GM12878 (cell line): ENCODE data around the gene ELAVL2. TPM values are rescaled to one million over a fixed set of nuclear protein-coding genes. Genes with fewer than 3 reads are reported as not detected.

Experiments used
- ATAC-seq: fragments of 200-7000 bp; cut with Tn5 transposase; 3 replicates; pipeline ENCODE4 v1.9.1; 2020; ENCODE audit warnings: mild to moderate bottlenecking, moderate library complexity
- BruUV-seq: library from RNA; stranded (reverse); fragments of 400-500 nt; replicated peaks from 2 replicates; lab custom pipeline; 2021; lab: Mats Ljungman, UMichigan
- CTCF ChIA-PET: fragments of 300-600 bp; sonication (Branson Sonifier 250); formaldehyde crosslinking; extraction: SDS; loops from one replicate; lab custom pipeline; 2021; ENCODE audit warnings: inconsistent platforms; lab: Yijun Ruan, JAX
- POLR2A ChIA-PET: fragments of 350-600 bp; formaldehyde crosslinking; extraction: SDS; loops from one replicate; lab custom pipeline; 2021; ENCODE audit warnings: inconsistent platforms; lab: Charles Lee
- RAD21 ChIA-PET: fragments of 300-600 bp; sonication (Branson Sonifier 250); formaldehyde crosslinking; loops from one replicate; lab custom pipeline; 2023; ENCODE audit warnings: antibody characterized with exemption; ENCODE audit not compliant: unreplicated experiment; lab: Charles Lee
- SMC1A ChIA-PET: fragments of 300-600 bp; sonication (Branson Sonifier 250); formaldehyde crosslinking; loops from one replicate; lab custom pipeline; 2023; ENCODE audit not compliant: unreplicated experiment, uncharacterized antibody; lab: Charles Lee
- DNase-seq: peaks from one replicate; pipeline ENCODE4 v3.0.0-alpha.2; 2011; ENCODE audit warnings: low read depth, low spot score
- FAIRE-seq: peaks from 3 replicates; lab custom pipeline; 2011; peaks lifted over from hg19 to GRCh38; lab: Jason Lieb, UNC
- H2AFZ ChIP-seq: 2 replicates; pipeline ENCODE4 v1.6.0; 2011; ENCODE audit warnings: low read depth, low read length, control low read depth; ENCODE audit not compliant: control insufficient read depth
- H3K27ac ChIP-seq: 2 replicates; pipeline ENCODE4 v1.5.1; 2011; ENCODE audit warnings: control low read depth; ENCODE audit not compliant: control insufficient read depth, insufficient read depth
- H3K27me3 ChIP-seq, 2 experiments: replicated peaks in 1 of 2; 2 replicates each; pipeline versions ENCODE4 v1.6.0 to v1.6.1; 2011; ENCODE audit warnings: low read length in 1 of 2; ENCODE audit not compliant: control insufficient read depth in 2 of 2, insufficient read depth in 2 of 2
- H3K36me3 ChIP-seq, 2 experiments: 2 replicates each; pipeline ENCODE4 v1.5.1; 2011; ENCODE audit warnings: low read length in 1 of 2; ENCODE audit not compliant: control insufficient read depth in 2 of 2, insufficient read depth in 2 of 2
- H3K4me1 ChIP-seq: 2 replicates; pipeline ENCODE4 v1.6.1; 2011; ENCODE audit warnings: mild to moderate bottlenecking, low read length, moderate library complexity, mixed read lengths; ENCODE audit not compliant: control insufficient read depth, insufficient read depth
- H3K4me2 ChIP-seq: 2 replicates; pipeline ENCODE4 v1.6.0; 2011; ENCODE audit warnings: control low read depth; ENCODE audit not compliant: control insufficient read depth, insufficient read depth
- H3K4me3 ChIP-seq: fragments of 200-600 bp; sonication (generic); 2 replicates; pipeline ENCODE4 v1.5.1; 2016
- H3K79me2 ChIP-seq: 2 replicates; pipeline ENCODE4 v1.6.0; 2011; ENCODE audit warnings: low read length; ENCODE audit not compliant: control insufficient read depth, insufficient read depth
- H3K9ac ChIP-seq: 2 replicates; pipeline ENCODE4 v1.8.0; 2011; ENCODE audit warnings: low read length, control low read depth, mixed read lengths; ENCODE audit not compliant: control insufficient read depth, insufficient read depth
- H3K9me3 ChIP-seq: replicated peaks from 3 replicates; pipeline ENCODE4 v1.5.1; 2011; ENCODE audit warnings: mild to moderate bottlenecking, low read length; ENCODE audit not compliant: control insufficient read depth, insufficient read depth
- H4K20me1 ChIP-seq: 2 replicates; pipeline ENCODE4 v1.6.0; 2011; ENCODE audit not compliant: control insufficient read depth, insufficient read depth
- ATF7 ChIP-seq: fragments of 450-650 bp; IDR thresholded peaks from 2 replicates; pipeline ENCODE4 v1.6.1; 2016; ENCODE audit warnings: low read depth, mild to moderate bottlenecking
- BHLHE40 ChIP-seq, 2 experiments: fragments of 450-650 bp in 1 of 2; IDR thresholded peaks; 2 replicates each; pipeline ENCODE4 v1.6.1; 2011 to 2017; ENCODE audit warnings: low read depth in 2 of 2, borderline replicate concordance in 1 of 2, improper control_type of control experiment in 1 of 2, low read length in 1 of 2, mild to moderate bottlenecking in 1 of 2
- CBX5 ChIP-seq: sonication (generic); IDR thresholded peaks from 2 replicates; pipeline ENCODE4 v1.6.1; 2016; ENCODE audit warnings: low read depth, moderate library complexity, mild to moderate bottlenecking, inconsistent platforms
- CREB1 ChIP-seq: IDR thresholded peaks from 2 replicates; pipeline ENCODE4 v1.6.1; 2012; ENCODE audit warnings: low read depth, mild to moderate bottlenecking, inconsistent platforms
- EED ChIP-seq: sonication (generic); IDR thresholded peaks from 2 replicates; pipeline ENCODE4 v1.6.1; 2016; ENCODE audit warnings: antibody characterized with exemption, low read depth
- EGR1 ChIP-seq, 2 experiments: IDR thresholded peaks; 1 replicate in 1 of 2; 2 replicates in 1 of 2; pipeline ENCODE4 v1.6.1; 2011 to 2012; ENCODE audit warnings: low read depth in 2 of 2, low read length in 2 of 2, borderline replicate concordance in 1 of 2, mild to moderate bottlenecking in 1 of 2, moderate library complexity in 1 of 2
- ETV6 ChIP-seq, 2 experiments: fragments of 450-650 bp in 1 of 2; IDR thresholded peaks in 1 of 2; conservative IDR thresholded peaks in 1 of 2; 2 replicates each; pipeline ENCODE4 v1.6.1; 2014; ENCODE audit warnings: antibody characterized with exemption in 1 of 2, borderline replicate concordance in 1 of 2, low read depth in 1 of 2, mild to moderate bottlenecking in 1 of 2, moderate library complexity in 1 of 2
- HCFC1 ChIP-seq: fragments of 150-350 bp; IDR thresholded peaks from 2 replicates; pipeline ENCODE4 v1.6.1; 2014; ENCODE audit warnings: low read length
- IKZF2 ChIP-seq, 2 experiments: fragments of 450-650 bp; IDR thresholded peaks; 2 replicates each; pipeline ENCODE4 v1.6.1; 2017; ENCODE audit warnings: mild to moderate bottlenecking in 2 of 2, moderate library complexity in 2 of 2
- IRF3 ChIP-seq: fragments of 450-650 bp; IDR thresholded peaks from 2 replicates; pipeline ENCODE4 v1.6.1; 2014; ENCODE audit warnings: mild to moderate bottlenecking
- IRF5 ChIP-seq: fragments of 450-650 bp; IDR thresholded peaks from 2 replicates; pipeline ENCODE4 v1.6.1; 2017; ENCODE audit warnings: borderline replicate concordance
- MTA2 ChIP-seq: fragments of 450-650 bp; IDR thresholded peaks from 2 replicates; pipeline ENCODE4 v1.6.1; 2016; ENCODE audit warnings: low read depth, mild to moderate bottlenecking, moderate library complexity
- NR2C2 ChIP-seq: IDR thresholded peaks from 2 replicates; pipeline ENCODE4 v1.6.1; 2011; ENCODE audit warnings: borderline replicate concordance, low read depth; ENCODE audit not compliant: control insufficient read depth, insufficient read length
- PAX8 ChIP-seq: fragments of 450-650 bp; IDR thresholded peaks from 2 replicates; pipeline ENCODE4 v1.6.1; 2017; ENCODE audit warnings: mild to moderate bottlenecking, moderate library complexity
- POLR2AphosphoS5 ChIP-seq: IDR thresholded peaks from 2 replicates; pipeline ENCODE4 v1.6.1; 2011; ENCODE audit warnings: mild to moderate bottlenecking, low read length, inconsistent platforms
- RB1 ChIP-seq: fragments of 450-650 bp; formaldehyde crosslinking; IDR thresholded peaks from 2 replicates; pipeline ENCODE4 v1.6.1; 2017; ENCODE audit warnings: mild to moderate bottlenecking, borderline replicate concordance
- TBL1XR1 ChIP-seq: IDR thresholded peaks from 2 replicates; pipeline ENCODE4 v1.6.1; 2012; ENCODE audit warnings: low read depth, low read length, improper control_type of control experiment
- ZBED1 ChIP-seq: IDR thresholded peaks from 2 replicates; pipeline ENCODE4 v1.6.1; 2016; ENCODE audit warnings: borderline replicate concordance
- ZNF274 ChIP-seq: IDR thresholded peaks from one replicate; pipeline ENCODE4 v1.8.0; 2011; ENCODE audit not compliant: insufficient read length, insufficient read depth
- WGBS: methylation state at CpG from one replicate; pipeline ENCODE4 v1.1.6; 2016; ENCODE audit warnings: low lambda C conversion rate; ENCODE audit not compliant: insufficient replicate concordance, insufficient coverage; ENCODE audit errors: missing lambda C conversion rate; 5-methylcytosine and 5-hydroxymethylcytosine counted together
- in situ Hi-C: fragments of 300-500 bp; cut with MboI; formaldehyde crosslinking; loops from 9 replicates; pipeline ENCODE4 v1.14.3; 2018; ENCODE audit warnings: mixed read lengths
- intact Hi-C: fragments of 100-400 bp; cut with micrococcal nuclease; formaldehyde crosslinking; loops from one replicate; pipeline ENCODE4 v1.14.2; 2022; ENCODE audit not compliant: unreplicated experiment
- polyA plus RNA-seq, 11 experiments: library from polyadenylated mRNA; depleted of rRNA in 4 of 11; unstranded in 6 of 11; stranded (reverse) in 5 of 11; fragments of >200 nt; fragmentation: Nextera tagmentation in 4 of 11; fragmentation: Illumina TruSeq in 1 of 11; extraction: Ambion mirVana in 4 of 11; extraction: Trizol in 1 of 11; gene quantifications; 1 replicate in 1 of 11; 2 replicates in 10 of 11; pipeline versions ENCODE4 v1.2.1 to v1.2.3, GENCODE V29; 2011 to 2016; ENCODE audit warnings: inconsistent platforms in 2 of 11, missing spikeins in 2 of 11, low read depth in 1 of 11
- total RNA-seq, 4 experiments: library from RNA; depleted of rRNA in 3 of 4; stranded (reverse); fragments of >200 nt in 3 of 4; fragmentation: Illumina TruSeq in 1 of 4; extraction: Trizol in 1 of 4; gene quantifications; 2 replicates each; pipeline versions ENCODE4 v1.2.1 to v1.2.3, GENCODE V29; 2013 to 2021
- TF ChIP-seq, protein P1 (sequence below): fragments of 450-650 bp; formaldehyde crosslinking; IDR thresholded peaks from 2 replicates; pipeline ENCODE4 v1.4.0; 2022; ENCODE audit warnings: mild to moderate bottlenecking, moderate library complexity

The ELAVL2 gene
- total and polyA plus RNA-seq, 10 of the 15 experiments (the other 5 are each of a cell fraction or from before 2014, with no cell fraction given): 0.24 to 2.6 (median 0.76) TPM

- CTCF ChIA-PET: interaction anchor here (0.6 to 1.2 kb wide), 3 partner anchors 36 to 1813 kb away, joined by 3 read pairs; no protein-coding TSS in a partner anchor
- peak; percentile 9 for DNase-seq
- RAD21 ChIA-PET: interaction anchor here (3.2 kb wide), 1 partner anchor 12 kb away, joined by 21 read pairs; no protein-coding TSS in a partner anchor
- Histone ChIP-seq H3K27ac (no peak overlapping the region), H4K20me1 (no peaks in the 10 kb centered on the region), H3K79me2 (no peaks in the 10 kb centered on the region), H3K27me3 (no peaks in the 10 kb centered on the region), H3K36me3 (no peaks in the 10 kb centered on the region), H3K4me1 (no peaks in the 10 kb centered on the region), H2AFZ (no peak overlapping the region), H3K9ac (no peak overlapping the region), H3K9me3 (no peaks in the 10 kb centered on the region), H3K4me2 (no peak overlapping the region), H3K4me3 (no peak overlapping the region)
- in situ Hi-C loops (no loop called here), intact Hi-C loops (no loop called here)
- FAIRE-seq: no peak
- no TSS peak for BruUV-seq
- WGBS: 44% methylated on average over 1 of the region's 1 CpG
- peak; percentile 77 for ATAC-seq
- POLR2A ChIA-PET: interaction anchor here (0.8 to 1.5 kb wide), 2 partner anchors 11 kb away, joined by 3 to 4 read pairs; no protein-coding TSS in a partner anchor
- SMC1A ChIA-PET: interaction anchor here (1.1 to 2.4 kb wide), 5 partner anchors 10 to 83 kb away, joined by 4 to 7 read pairs (median 5); no protein-coding TSS in a partner anchor
- TF ChIP-seq EGR1 (IDR thresholded peaks at IDR 0.05; ENCODE audit: borderline replicate concordance in 1 of 2, low read depth in 2 of 2, low read length in 2 of 2) (no peak), RB1 (no peak), ATF7 (no peak), PAX8 (no peak), IRF3 (no peak), MTA2 (no peak), IKZF2 (IDR thresholded peaks at IDR 0.05) (peak in 1 of 2 experiments; percentile 51; a peak in 1 of 4 replicates), CBX5 (no peak), ZBED1 (no peak), EED (no peak), TBL1XR1 (no peak), IRF5 (no peak), CREB1 (no peak), NR2C2 (no peak), BHLHE40 (IDR thresholded peaks at IDR 0.05; ENCODE audit: borderline replicate concordance in 1 of 2, low read depth in 2 of 2, low read length in 1 of 2) (peak; percentile 53 to 77; a peak in 3 of 4 replicates), ETV6 (conservative IDR thresholded peaks at IDR 0.05 in 1 of 2, IDR thresholded peaks at IDR 0.05 in 1 of 2; ENCODE audit: borderline replicate concordance in 1 of 2, low read depth in 1 of 2) (no peak), HCFC1 (no peak), POLR2AphosphoS5 (no peak), ZNF274 (no peak)
- TF ChIP-seq, protein P1, sequence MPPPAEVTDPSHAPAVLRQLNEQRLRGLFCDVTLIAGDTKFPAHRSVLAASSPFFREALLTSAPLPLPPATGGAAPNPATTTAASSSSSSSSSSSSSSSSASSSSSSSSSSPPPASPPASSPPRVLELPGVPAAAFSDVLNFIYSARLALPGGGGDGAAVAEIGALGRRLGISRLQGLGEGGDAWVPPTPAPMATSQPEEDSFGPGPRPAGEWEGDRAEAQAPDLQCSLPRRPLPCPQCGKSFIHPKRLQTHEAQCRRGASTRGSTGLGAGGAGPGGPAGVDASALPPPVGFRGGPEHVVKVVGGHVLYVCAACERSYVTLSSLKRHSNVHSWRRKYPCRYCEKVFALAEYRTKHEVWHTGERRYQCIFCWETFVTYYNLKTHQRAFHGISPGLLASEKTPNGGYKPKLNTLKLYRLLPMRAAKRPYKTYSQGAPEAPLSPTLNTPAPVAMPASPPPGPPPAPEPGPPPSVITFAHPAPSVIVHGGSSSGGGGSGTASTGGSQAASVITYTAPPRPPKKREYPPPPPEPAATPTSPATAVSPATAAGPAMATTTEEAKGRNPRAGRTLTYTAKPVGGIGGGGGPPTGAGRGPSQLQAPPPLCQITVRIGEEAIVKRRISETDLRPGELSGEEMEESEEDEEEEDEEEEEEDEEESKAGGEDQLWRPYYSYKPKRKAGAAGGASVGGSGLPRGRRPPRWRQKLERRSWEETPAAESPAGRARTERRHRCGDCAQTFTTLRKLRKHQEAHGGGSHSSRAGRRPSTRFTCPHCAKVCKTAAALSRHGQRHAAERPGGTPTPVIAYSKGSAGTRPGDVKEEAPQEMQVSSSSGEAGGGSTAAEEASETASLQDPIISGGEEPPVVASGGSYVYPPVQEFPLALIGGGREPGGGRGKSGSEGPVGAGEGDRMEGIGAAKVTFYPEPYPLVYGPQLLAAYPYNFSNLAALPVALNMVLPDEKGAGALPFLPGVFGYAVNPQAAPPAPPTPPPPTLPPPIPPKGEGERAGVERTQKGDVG (CRISPR knock-in tag): no peak
Observed at GRCh38 chr9:23783509-23783908, 42.5 kb downstream of the ELAVL2 start.
